Renal pelvis (tissue), 4 donors: ENCODE results near the gene CR1. TPM values are rescaled to one million over a fixed set of nuclear protein-coding genes. Genes with fewer than 3 reads are reported as not detected.
A peak's percentile ranks its signal among the peaks of the same experiment; 100 is the strongest.
"Not testable (repeated sequence)": the region's sequence is repeated elsewhere in the genome, so short reads cannot be mapped to it uniquely, and the experiment has no call there.

Experiments used
- DNase-seq: peaks from one replicate; pipeline ENCODE4 v3.0.0-alpha.2; 2013
- polyA plus RNA-seq, 3 donors: library from polyadenylated mRNA; unstranded; fragments of 120-200 nt; gene quantifications; one replicate each; pipeline ENCODE4 v1.2.1, GENCODE V29; 2013; ENCODE audit not compliant: insufficient read length in 3 of 3

CR1 gene
- polyA plus RNA-seq, 3 donors: 16.4 to 22.8 (median 16.6) TPM

GRCh38 chr1:207670997-207671396 is 175.0 kb downstream of the CR1 start:
- DNase-seq: no peak

- peak; percentile 53 for DNase-seq
Observed at GRCh38 chr1:207672522-207673130, 176.7 kb downstream of the CR1 start.

GRCh38 chr1:207673399-207673798 is 177.4 kb downstream of the CR1 start:
- DNase-seq: no peak

GRCh38 chr1:207676153-207676552 is 180.2 kb downstream of the CR1 start:
- DNase-seq: no peak

GRCh38 chr1:207680590-207681388 is 184.8 kb downstream of the CR1 start:
- not testable (repeated sequence) for DNase-seq

DNA sequence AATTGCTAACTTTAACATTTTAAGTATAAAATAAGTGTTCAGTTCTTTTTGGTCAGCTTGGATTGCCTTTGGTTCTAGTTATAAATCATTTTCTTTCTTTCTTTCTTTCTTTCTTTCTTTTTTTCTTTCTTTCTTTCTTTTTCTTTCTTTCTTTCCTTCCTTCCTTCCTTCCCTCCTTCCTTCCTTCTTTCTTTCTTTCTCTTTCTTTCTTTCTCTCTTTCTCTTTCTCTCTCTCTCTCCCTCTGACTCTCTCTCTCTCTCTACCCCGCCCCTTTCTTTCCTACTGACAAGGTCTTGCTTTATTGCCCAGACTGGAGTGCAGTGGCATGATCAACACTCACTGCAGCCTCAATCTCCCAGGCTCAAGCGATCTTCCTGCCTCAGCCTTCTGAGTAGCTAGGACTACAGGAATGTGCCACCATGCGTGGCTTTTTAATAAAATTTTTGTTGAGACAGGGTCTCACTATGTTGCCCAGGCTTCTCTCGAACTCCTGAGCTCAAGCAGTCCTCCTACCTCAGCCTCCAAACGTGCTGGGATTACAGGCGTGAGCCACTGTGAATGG is 187.0 kb downstream of the CR1 start:
- not testable (repeated sequence) for DNase-seq

GRCh38 chr1:207690551-207690950 is 194.6 kb downstream of the CR1 start:
- DNase-seq: not testable (repeated sequence)

DNA sequence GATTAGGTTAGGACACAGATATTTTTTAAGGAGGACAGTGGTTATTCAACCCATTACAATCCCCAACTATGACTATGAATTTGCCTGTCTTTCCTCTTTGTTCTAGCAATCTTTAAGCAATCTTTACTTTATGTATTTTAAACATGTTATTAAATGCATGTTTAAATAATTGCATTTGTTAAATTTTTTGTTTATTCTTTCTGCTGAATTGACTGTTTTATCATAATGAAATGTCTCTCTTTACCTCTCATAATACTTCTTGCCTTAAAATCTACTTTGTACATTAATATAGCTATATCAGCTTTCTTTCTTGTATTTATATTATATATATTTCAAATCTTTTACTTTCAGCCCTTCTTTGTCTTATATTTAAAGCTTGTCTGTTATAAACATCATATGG is 195.1 kb downstream of the CR1 start:
- no peak for DNase-seq

Other genes starting within 250 kb of the CR1 start
- 10 to 100 TPM; 37.2 to 49.6 (median 44.6) TPM for gene CD55, start 174.5 kb upstream of the CR1 start, polyA plus RNA-seq
- gene CR2, start 41.8 kb upstream of the CR1 start, polyA plus RNA-seq: 1 to 10 TPM; 1.3 to 3.6 (median 1.7) TPM
- gene CR1L, start 149.0 kb downstream of the CR1 start, polyA plus RNA-seq: 1 to 10 TPM in 2 of 3 donors, under 1 TPM in 1; 0.78 to 2.2 (median 2.0) TPM